HCT116 (cell line): ENCODE data around the gene IL1RAPL1.

Experiments used
- EGR1 ChIP-seq: IDR thresholded peaks from 2 replicates; pipeline ENCODE4 v1.6.1; 2012; ENCODE audit warnings: low read depth
- EZH2 ChIP-seq: fragments of 200-600 bp; sonication (generic); IDR thresholded peaks from 2 replicates; pipeline ENCODE4 v1.6.1; 2017; ENCODE audit warnings: antibody characterized with exemption, mixed run types
- EZH2phosphoT487 ChIP-seq: fragments of 200-600 bp; IDR thresholded peaks from 2 replicates; pipeline ENCODE4 v1.6.1; 2018; ENCODE audit warnings: antibody characterized with exemption, borderline replicate concordance
- FOSL1 ChIP-seq: IDR thresholded peaks from 2 replicates; pipeline ENCODE4 v1.6.1; 2012; ENCODE audit warnings: low read depth
- MAX ChIP-seq: IDR thresholded peaks from 2 replicates; pipeline ENCODE4 v1.6.1; 2012
- POLR2A ChIP-seq: IDR thresholded peaks from 2 replicates; pipeline ENCODE4 v1.7.0; 2011; ENCODE audit warnings: borderline replicate concordance; ENCODE audit not compliant: insufficient read depth, insufficient read length; ENCODE audit errors: extremely low read depth
- POLR2AphosphoS5 ChIP-seq: IDR thresholded peaks from 2 replicates; pipeline ENCODE4 v1.6.1; 2011; ENCODE audit warnings: mild to moderate bottlenecking, low read depth, low read length, moderate library complexity
- SP1 ChIP-seq: IDR thresholded peaks from 2 replicates; pipeline ENCODE4 v1.6.1; 2012; ENCODE audit warnings: low read depth
- YY1 ChIP-seq: IDR thresholded peaks from 2 replicates; pipeline ENCODE4 v1.6.1; 2011; ENCODE audit warnings: low read length, low read depth, moderate library complexity, mild to moderate bottlenecking; ENCODE audit not compliant: insufficient replicate concordance; ENCODE audit errors: extremely low read depth
- TF ChIP-seq, protein P1 (sequence below), 3 experiments: fragments of 200-600 bp in 1 of 3; sonication (generic) in 1 of 3; IDR thresholded peaks in 2 of 3; conservative IDR thresholded peaks in 1 of 3; 2 replicates each; pipeline ENCODE4 v1.5.1; 2012 to 2017; ENCODE audit warnings: low read depth in 2 of 3, low read length in 2 of 3, antibody characterized with exemption in 1 of 3, borderline replicate concordance in 1 of 3, control low read depth in 1 of 3, mild to moderate bottlenecking in 1 of 3, mixed read lengths in 1 of 3, mixed run types in 1 of 3, moderate library complexity in 1 of 3; ENCODE audit not compliant: insufficient read depth in 1 of 3
- TF ChIP-seq, protein P2 (sequence below): IDR thresholded peaks from 2 replicates; pipeline ENCODE4 v1.6.1; 2012; ENCODE audit warnings: low read depth

GRCh38 chrX:29138003-29138402 lies 550.8 kb downstream of the IL1RAPL1 start:
- TF ChIP-seq, protein P1, sequence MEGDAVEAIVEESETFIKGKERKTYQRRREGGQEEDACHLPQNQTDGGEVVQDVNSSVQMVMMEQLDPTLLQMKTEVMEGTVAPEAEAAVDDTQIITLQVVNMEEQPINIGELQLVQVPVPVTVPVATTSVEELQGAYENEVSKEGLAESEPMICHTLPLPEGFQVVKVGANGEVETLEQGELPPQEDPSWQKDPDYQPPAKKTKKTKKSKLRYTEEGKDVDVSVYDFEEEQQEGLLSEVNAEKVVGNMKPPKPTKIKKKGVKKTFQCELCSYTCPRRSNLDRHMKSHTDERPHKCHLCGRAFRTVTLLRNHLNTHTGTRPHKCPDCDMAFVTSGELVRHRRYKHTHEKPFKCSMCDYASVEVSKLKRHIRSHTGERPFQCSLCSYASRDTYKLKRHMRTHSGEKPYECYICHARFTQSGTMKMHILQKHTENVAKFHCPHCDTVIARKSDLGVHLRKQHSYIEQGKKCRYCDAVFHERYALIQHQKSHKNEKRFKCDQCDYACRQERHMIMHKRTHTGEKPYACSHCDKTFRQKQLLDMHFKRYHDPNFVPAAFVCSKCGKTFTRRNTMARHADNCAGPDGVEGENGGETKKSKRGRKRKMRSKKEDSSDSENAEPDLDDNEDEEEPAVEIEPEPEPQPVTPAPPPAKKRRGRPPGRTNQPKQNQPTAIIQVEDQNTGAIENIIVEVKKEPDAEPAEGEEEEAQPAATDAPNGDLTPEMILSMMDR (IDR thresholded peaks at IDR 0.05 in 2 of 3, conservative IDR thresholded peaks at IDR 0.05 in 1 of 3; ENCODE audit: borderline replicate concordance in 1 of 3, insufficient read depth in 1 of 3, low read depth in 2 of 3, low read length in 2 of 3), result no peak
- TF ChIP-seq YY1 (no peak), EZH2phosphoT487 (no peak), EGR1 (no peak), POLR2A (no peak), POLR2AphosphoS5 (no peak), MAX (no peak), EZH2 (no peak), SP1 (no peak), FOSL1 (no peak)
- TF ChIP-seq, protein P2, sequence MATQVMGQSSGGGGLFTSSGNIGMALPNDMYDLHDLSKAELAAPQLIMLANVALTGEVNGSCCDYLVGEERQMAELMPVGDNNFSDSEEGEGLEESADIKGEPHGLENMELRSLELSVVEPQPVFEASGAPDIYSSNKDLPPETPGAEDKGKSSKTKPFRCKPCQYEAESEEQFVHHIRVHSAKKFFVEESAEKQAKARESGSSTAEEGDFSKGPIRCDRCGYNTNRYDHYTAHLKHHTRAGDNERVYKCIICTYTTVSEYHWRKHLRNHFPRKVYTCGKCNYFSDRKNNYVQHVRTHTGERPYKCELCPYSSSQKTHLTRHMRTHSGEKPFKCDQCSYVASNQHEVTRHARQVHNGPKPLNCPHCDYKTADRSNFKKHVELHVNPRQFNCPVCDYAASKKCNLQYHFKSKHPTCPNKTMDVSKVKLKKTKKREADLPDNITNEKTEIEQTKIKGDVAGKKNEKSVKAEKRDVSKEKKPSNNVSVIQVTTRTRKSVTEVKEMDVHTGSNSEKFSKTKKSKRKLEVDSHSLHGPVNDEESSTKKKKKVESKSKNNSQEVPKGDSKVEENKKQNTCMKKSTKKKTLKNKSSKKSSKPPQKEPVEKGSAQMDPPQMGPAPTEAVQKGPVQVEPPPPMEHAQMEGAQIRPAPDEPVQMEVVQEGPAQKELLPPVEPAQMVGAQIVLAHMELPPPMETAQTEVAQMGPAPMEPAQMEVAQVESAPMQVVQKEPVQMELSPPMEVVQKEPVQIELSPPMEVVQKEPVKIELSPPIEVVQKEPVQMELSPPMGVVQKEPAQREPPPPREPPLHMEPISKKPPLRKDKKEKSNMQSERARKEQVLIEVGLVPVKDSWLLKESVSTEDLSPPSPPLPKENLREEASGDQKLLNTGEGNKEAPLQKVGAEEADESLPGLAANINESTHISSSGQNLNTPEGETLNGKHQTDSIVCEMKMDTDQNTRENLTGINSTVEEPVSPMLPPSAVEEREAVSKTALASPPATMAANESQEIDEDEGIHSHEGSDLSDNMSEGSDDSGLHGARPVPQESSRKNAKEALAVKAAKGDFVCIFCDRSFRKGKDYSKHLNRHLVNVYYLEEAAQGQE, result no peak
